ENCODE results near the gene GALNT7. TPM values are rescaled to one million over a fixed set of nuclear protein-coding genes. Genes with fewer than 3 reads are reported as not detected.

Gene GALNT7
- total RNA-seq, 1 donor from 2014 or later = 24.7 TPM

- DNase-seq (ENCODE audit: low read depth) = no peak
- no peak for TF ChIP-seq CTCF (IDR thresholded peaks at IDR 0.05; ENCODE audit: insufficient read depth, low read length, severe bottlenecking)
- Histone ChIP-seq H3K4me3 (ENCODE audit: low read depth, low read length) (no peak overlapping the region), H3K27me3 (ENCODE audit: control insufficient read depth, insufficient read depth, low read length) (no peaks in the 10 kb centered on the region), H3K36me3 (ENCODE audit: control insufficient read depth, insufficient read depth, low read length) (no peaks in the 10 kb centered on the region)
- FAIRE-seq = no peak
Measured at GRCh38 chr4:173245952-173246351, 77.3 kb downstream of the GALNT7 start.

GRCh38 chr4:173246719-173247118, 78.1 kb downstream of the GALNT7 start:
- no peak for TF ChIP-seq CTCF (IDR thresholded peaks at IDR 0.05; ENCODE audit: insufficient read depth, low read length, severe bottlenecking)
- FAIRE-seq (no peak), DNase-seq (ENCODE audit: low read depth) (no peak)
- Histone ChIP-seq H3K4me3 (ENCODE audit: low read depth, low read length) (no peak overlapping the region), H3K27me3 (ENCODE audit: control insufficient read depth, insufficient read depth, low read length) (no peaks in the 10 kb centered on the region), H3K36me3 (ENCODE audit: control insufficient read depth, insufficient read depth, low read length) (no peaks in the 10 kb centered on the region)

- Histone ChIP-seq H3K27me3 (ENCODE audit: control insufficient read depth, insufficient read depth, low read length) (no peaks in the 10 kb centered on the region), H3K36me3 (ENCODE audit: control insufficient read depth, insufficient read depth, low read length) (no peaks in the 10 kb centered on the region), H3K4me3 (ENCODE audit: low read depth, low read length) (no peak overlapping the region)
- DNase-seq (ENCODE audit: low read depth) = no peak
- FAIRE-seq = no peak
- no peak for TF ChIP-seq CTCF (IDR thresholded peaks at IDR 0.05; ENCODE audit: insufficient read depth, low read length, severe bottlenecking)
Measured at GRCh38 chr4:173247321-173247720, 78.7 kb downstream of the GALNT7 start.

- no peaks in the 10 kb centered on the region for H3K36me3 ChIP-seq (ENCODE audit: control insufficient read depth, insufficient read depth, low read length)
- FAIRE-seq (no peak), DNase-seq (ENCODE audit: low read depth) (no peak)
- no peaks in the 10 kb centered on the region for H3K27me3 ChIP-seq (ENCODE audit: control insufficient read depth, insufficient read depth, low read length)
- no peak overlapping the region for H3K4me3 ChIP-seq (ENCODE audit: low read depth, low read length)
- TF ChIP-seq CTCF (IDR thresholded peaks at IDR 0.05; ENCODE audit: insufficient read depth, low read length, severe bottlenecking) = no peak
Measured at GRCh38 chr4:173248690-173249089, 80.1 kb downstream of the GALNT7 start.

- peak; percentile 86 for FAIRE-seq
- Histone ChIP-seq H3K27me3 (ENCODE audit: control insufficient read depth, insufficient read depth, low read length) (no peaks in the 10 kb centered on the region), H3K4me3 (ENCODE audit: low read depth, low read length) (no peak overlapping the region), H3K36me3 (ENCODE audit: control insufficient read depth, insufficient read depth, low read length) (no peaks in the 10 kb centered on the region)
- TF ChIP-seq CTCF (IDR thresholded peaks at IDR 0.05; ENCODE audit: insufficient read depth, low read length, severe bottlenecking) = no peak
- peak; percentile 99 for DNase-seq (ENCODE audit: low read depth)
Measured at GRCh38 chr4:173252024-173252935, 83.7 kb downstream of the GALNT7 start.

Measured in bronchial epithelial cell (primary cell).